OCI-LY7 (cell line): ENCODE data around the gene LYPLAL1. TPM values are rescaled to one million over a fixed set of nuclear protein-coding genes. Genes with fewer than 3 reads are reported as not detected.

ENCODE experiments used
- BruUV-seq: library from RNA; stranded (reverse); fragments of 400-500 nt; replicated peaks from 2 replicates; lab custom pipeline; 2021; lab: Mats Ljungman, UMichigan
- CTCF ChIA-PET: fragments of 300-600 bp; sonication (Branson Sonifier 250); formaldehyde crosslinking; loops from one replicate; lab custom pipeline; 2022; ENCODE audit warnings: antibody characterized with exemption; ENCODE audit not compliant: unreplicated experiment; lab: Charles Lee
- POLR2A ChIA-PET: fragments of 300-600 bp; sonication (Branson Sonifier 250); formaldehyde crosslinking; loops from one replicate; lab custom pipeline; 2022; ENCODE audit warnings: antibody characterized with exemption; lab: Charles Lee
- DNase-seq: peaks from one replicate; pipeline ENCODE4 v3.0.0-alpha.2; 2015; ENCODE audit warnings: low spot score
- H2AFZ ChIP-seq: fragments of 200-600 bp; sonication (generic), shearing (Covaris generic); 2 replicates; pipeline ENCODE4 v1.6.1; 2014; ENCODE audit warnings: mild to moderate bottlenecking, antibody characterized with exemption, low read length, moderate library complexity
- H3K27ac ChIP-seq: fragments of 200-600 bp; sonication (generic); 2 replicates; pipeline ENCODE4 v1.5.1; 2014; ENCODE audit warnings: mixed run types, low read depth, mild to moderate bottlenecking, moderate library complexity, low read length, inconsistent platforms; ENCODE audit not compliant: poor library complexity, severe bottlenecking
- H3K36me3 ChIP-seq: fragments of 200-600 bp; sonication (generic); 2 replicates; pipeline ENCODE4 v1.6.1; 2014; ENCODE audit warnings: mild to moderate bottlenecking, antibody characterized with exemption, low read length, moderate library complexity, mixed read lengths; ENCODE audit not compliant: insufficient read depth
- H3K4me1 ChIP-seq: fragments of 200-600 bp; sonication (generic); 2 replicates; pipeline ENCODE4 v1.5.1; 2014; ENCODE audit warnings: mild to moderate bottlenecking, low read length; ENCODE audit not compliant: insufficient read depth, poor library complexity, severe bottlenecking
- H3K4me2 ChIP-seq: fragments of 200-600 bp; sonication (generic); 2 replicates; pipeline ENCODE4 v1.6.1; 2014; ENCODE audit warnings: mild to moderate bottlenecking, low read length
- H3K4me3 ChIP-seq: fragments of 200-600 bp; sonication (generic); 2 replicates; pipeline ENCODE4 v1.5.1; 2014; ENCODE audit warnings: mild to moderate bottlenecking, low read depth, low read length; ENCODE audit not compliant: poor library complexity, severe bottlenecking
- H3K79me2 ChIP-seq: fragments of 200-600 bp; sonication (generic); 2 replicates; pipeline ENCODE4 v1.6.1; 2016; ENCODE audit warnings: low read depth, mild to moderate bottlenecking, low read length, moderate library complexity, mixed read lengths; ENCODE audit not compliant: insufficient read depth
- H3K9me2 ChIP-seq: fragments of 200-600 bp; sonication (generic); 2 replicates; pipeline ENCODE4 v1.6.1; 2016; ENCODE audit warnings: mild to moderate bottlenecking, low read length, mixed read lengths; ENCODE audit not compliant: insufficient read depth
- H3K9me3 ChIP-seq: fragments of 200-600 bp; sonication (generic); 2 replicates; pipeline ENCODE4 v1.6.1; 2014; ENCODE audit warnings: mild to moderate bottlenecking, mixed run types, low read length, mixed read lengths
- H4K20me1 ChIP-seq: fragments of 200-600 bp; sonication (generic); 2 replicates; pipeline ENCODE4 v1.6.1; 2014; ENCODE audit warnings: mild to moderate bottlenecking, antibody characterized with exemption, low read length, moderate library complexity, mixed read lengths; ENCODE audit not compliant: insufficient read depth
- EZH2phosphoT487 ChIP-seq: fragments of 200-600 bp; sonication (generic); IDR thresholded peaks from 2 replicates; pipeline ENCODE4 v1.6.1; 2018; ENCODE audit warnings: low read depth, borderline replicate concordance, mild to moderate bottlenecking, mixed run types, antibody characterized with exemption, low read length, moderate library complexity, mixed read lengths
- intact Hi-C: fragments of 100-400 bp; cut with micrococcal nuclease; formaldehyde crosslinking; loops from one replicate; pipeline ENCODE4 v1.10.0; 2022; ENCODE audit not compliant: unreplicated experiment
- total RNA-seq, 2 experiments: library from RNA; depleted of rRNA in 1 of 2; stranded (reverse); fragments of >200 nt in 1 of 2; shearing (Covaris generic) in 1 of 2; gene quantifications; 2 replicates each; pipeline ENCODE4 v1.2.3, GENCODE V29; 2014 to 2022
- TF ChIP-seq, protein P1 (sequence below): fragments of 200-600 bp; sonication (generic); conservative IDR thresholded peaks from 2 replicates; pipeline ENCODE4 v1.5.1; 2014; ENCODE audit warnings: mild to moderate bottlenecking, antibody characterized with exemption, low read length, moderate library complexity, mixed read lengths

The LYPLAL1 gene
- total RNA-seq, 2 experiments from 2014 or later, result 19.6 to 32.1 TPM

DNA sequence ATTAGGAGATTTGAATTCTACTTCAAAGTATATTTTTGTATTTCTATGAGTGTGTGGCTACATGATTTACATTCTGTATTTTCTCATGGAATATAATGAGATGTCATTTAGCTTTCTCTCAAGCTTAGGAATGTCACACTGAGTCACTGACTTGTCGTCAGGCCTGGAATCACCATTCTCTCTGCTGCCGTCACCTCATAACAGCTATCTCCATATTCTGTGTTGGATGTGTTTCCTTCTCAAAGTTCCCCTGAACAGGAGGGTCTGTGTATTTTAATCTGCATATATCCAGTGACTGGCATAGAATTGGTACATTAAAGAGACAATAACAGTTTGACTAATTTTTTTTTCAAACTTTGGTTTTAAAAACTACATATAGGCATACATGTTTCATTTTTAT is 35.9 kb downstream of the LYPLAL1 start:
- ChIA-PET POLR2A (interaction anchor here (0.6 to 1.3 kb wide), 3 partner anchors 31 to 158 kb away, joined by 3 read pairs; no protein-coding TSS in a partner anchor), CTCF (no interaction called here)
- TF ChIP-seq EZH2phosphoT487, result no peak
- TF ChIP-seq, protein P1, sequence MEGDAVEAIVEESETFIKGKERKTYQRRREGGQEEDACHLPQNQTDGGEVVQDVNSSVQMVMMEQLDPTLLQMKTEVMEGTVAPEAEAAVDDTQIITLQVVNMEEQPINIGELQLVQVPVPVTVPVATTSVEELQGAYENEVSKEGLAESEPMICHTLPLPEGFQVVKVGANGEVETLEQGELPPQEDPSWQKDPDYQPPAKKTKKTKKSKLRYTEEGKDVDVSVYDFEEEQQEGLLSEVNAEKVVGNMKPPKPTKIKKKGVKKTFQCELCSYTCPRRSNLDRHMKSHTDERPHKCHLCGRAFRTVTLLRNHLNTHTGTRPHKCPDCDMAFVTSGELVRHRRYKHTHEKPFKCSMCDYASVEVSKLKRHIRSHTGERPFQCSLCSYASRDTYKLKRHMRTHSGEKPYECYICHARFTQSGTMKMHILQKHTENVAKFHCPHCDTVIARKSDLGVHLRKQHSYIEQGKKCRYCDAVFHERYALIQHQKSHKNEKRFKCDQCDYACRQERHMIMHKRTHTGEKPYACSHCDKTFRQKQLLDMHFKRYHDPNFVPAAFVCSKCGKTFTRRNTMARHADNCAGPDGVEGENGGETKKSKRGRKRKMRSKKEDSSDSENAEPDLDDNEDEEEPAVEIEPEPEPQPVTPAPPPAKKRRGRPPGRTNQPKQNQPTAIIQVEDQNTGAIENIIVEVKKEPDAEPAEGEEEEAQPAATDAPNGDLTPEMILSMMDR, result no peak
- no peaks in the 10 kb centered on the region for H3K9me3 ChIP-seq
- H3K36me3 ChIP-seq, result 0 out of 2 replicates have a peak, but pooled peaks cover 4% of the 10 kb centered on the region
- intact Hi-C loops, result no loop called here
- no peaks in the 10 kb centered on the region for H4K20me1 ChIP-seq
- H3K79me2 ChIP-seq, result no peaks in the 10 kb centered on the region
- no peak overlapping the region for H3K4me2 ChIP-seq
- H2AFZ ChIP-seq, result no peak overlapping the region
- H3K27ac ChIP-seq, result no peak overlapping the region
- H3K9me2 ChIP-seq, result no peaks in the 10 kb centered on the region
- no peaks in the 10 kb centered on the region for H3K4me1 ChIP-seq
- no TSS peak for BruUV-seq
- DNase-seq, result no peak
- no peak overlapping the region for H3K4me3 ChIP-seq

DNA sequence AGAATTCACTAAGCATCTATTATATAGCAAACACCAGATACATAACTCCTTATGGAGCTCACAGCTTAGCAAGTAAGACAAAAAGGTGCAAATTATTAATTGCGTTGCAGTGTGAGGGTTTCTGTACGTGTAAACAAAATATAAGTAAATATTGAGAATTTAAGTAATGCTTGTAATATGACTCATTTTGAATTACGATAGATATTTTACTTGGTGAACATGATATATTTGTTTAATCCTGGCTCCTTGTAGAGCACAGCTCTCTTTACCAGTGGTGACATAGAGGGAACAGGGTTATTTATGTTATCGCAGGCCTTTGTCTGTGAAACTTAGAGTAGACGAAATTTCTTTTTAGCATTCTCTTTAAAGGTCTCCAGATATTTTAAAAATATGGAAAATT is 36.4 kb downstream of the LYPLAL1 start:
- BruUV-seq, result no TSS peak
- POLR2A ChIA-PET, result interaction anchor here (0.5 to 1.3 kb wide), 5 partner anchors 31 to 934 kb away, joined by 3 read pairs; no protein-coding TSS in a partner anchor
- Histone ChIP-seq H3K4me2 (no peak overlapping the region), H3K4me1 (no peaks in the 10 kb centered on the region), H2AFZ (no peak overlapping the region), H3K36me3 (0 out of 2 replicates have a peak, but pooled peaks cover 4% of the 10 kb centered on the region), H4K20me1 (no peaks in the 10 kb centered on the region), H3K79me2 (no peaks in the 10 kb centered on the region), H3K4me3 (no peak overlapping the region), H3K9me3 (no peaks in the 10 kb centered on the region), H3K9me2 (no peaks in the 10 kb centered on the region), H3K27ac (no peak overlapping the region)
- intact Hi-C loops, result no loop called here
- TF ChIP-seq, protein P1, result no peak
- TF ChIP-seq EZH2phosphoT487, result no peak
- no peak for DNase-seq
- CTCF ChIA-PET, result no interaction called here

DNA sequence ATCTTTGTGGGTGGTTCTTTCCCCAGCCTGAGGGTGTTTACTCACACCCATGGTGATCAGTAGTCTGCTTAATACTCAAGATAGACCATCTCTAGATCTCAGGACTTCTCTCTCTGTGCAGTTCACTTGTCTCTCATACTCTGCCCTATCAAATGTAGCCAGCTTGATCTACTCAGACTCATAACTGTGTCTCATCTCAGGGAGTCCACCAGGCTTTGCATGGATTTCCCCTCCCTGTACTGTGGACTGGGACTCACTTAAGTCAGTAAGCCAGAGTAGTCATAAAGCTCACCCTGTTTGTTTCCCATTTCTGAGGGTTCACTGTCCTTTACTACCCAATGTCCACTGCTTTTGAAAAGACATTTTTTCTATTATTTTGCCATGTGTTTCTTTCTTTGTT is 41.8 kb downstream of the LYPLAL1 start:
- DNase-seq, result no peak
- POLR2A ChIA-PET, result interaction anchor here (0.5 to 1.1 kb wide), 2 partner anchors 8 to 541 kb away, joined by 3 to 5 read pairs; no protein-coding TSS in a partner anchor
- Histone ChIP-seq H4K20me1 (no peaks in the 10 kb centered on the region), H3K9me2 (no peaks in the 10 kb centered on the region), H3K4me2 (no peak overlapping the region), H3K27ac (no peak overlapping the region), H3K36me3 (0 out of 2 replicates have a peak, but pooled peaks cover 4% of the 10 kb centered on the region), H3K79me2 (no peaks in the 10 kb centered on the region), H3K4me3 (no peak overlapping the region), H2AFZ (no peak overlapping the region), H3K4me1 (no peaks in the 10 kb centered on the region), H3K9me3 (no peaks in the 10 kb centered on the region)
- TF ChIP-seq, protein P1, result no peak
- no peak for TF ChIP-seq EZH2phosphoT487
- no TSS peak for BruUV-seq
- intact Hi-C loops, result no loop called here
- CTCF ChIA-PET, result no interaction called here
